HG03175 (cell line): Measurements from ENCODE around the gene OCRL.
"Not testable (repeated sequence)": the region's sequence is repeated elsewhere in the genome, so short reads cannot be mapped to it uniquely, and the experiment has no call there.

Experiments
- ATAC-seq: cut with Tn5 transposase; IDR thresholded peaks from one replicate; pipeline ENCODE4 v1.9.1; 2021; ENCODE audit warnings: mild to moderate bottlenecking, moderate library complexity; ENCODE audit not compliant: unreplicated experiment

Gene OCRL

DNA sequence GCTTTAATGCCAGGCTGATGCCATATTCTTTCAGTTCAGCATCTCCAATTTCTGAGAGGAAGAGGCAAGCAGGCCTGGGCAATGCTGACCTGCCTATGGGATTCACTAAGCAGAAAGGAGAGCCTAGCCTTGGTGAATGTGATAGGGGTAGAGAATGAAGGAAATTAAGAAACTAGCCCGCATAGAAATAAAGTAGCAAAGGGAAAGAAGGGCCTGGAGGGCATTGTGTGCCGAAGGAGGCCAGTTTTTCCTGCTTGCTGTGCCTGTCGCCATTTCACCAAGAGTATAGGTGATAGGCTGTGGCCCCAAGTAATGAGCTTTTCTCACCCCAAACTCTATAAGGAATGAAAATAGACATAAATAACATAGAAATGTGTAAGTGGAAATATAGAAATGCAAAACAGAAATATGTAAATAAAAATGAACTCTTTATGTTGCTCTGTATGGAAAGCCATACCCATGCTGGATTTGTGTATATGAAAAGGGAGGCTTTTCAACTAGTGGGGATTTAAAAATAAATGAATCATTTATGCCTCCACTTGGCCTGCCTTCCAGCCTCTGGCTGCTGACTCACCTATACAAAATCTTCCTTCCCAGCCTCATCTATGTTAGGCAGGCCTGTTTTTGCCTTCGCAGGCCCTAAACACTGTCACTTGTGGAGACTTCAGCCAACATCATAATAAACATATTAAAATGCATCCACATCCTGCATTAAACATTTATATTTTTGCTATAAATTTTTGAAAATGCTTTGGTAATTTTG is 5.1 kb upstream of the OCRL start:
- no peak for ATAC-seq

DNA sequence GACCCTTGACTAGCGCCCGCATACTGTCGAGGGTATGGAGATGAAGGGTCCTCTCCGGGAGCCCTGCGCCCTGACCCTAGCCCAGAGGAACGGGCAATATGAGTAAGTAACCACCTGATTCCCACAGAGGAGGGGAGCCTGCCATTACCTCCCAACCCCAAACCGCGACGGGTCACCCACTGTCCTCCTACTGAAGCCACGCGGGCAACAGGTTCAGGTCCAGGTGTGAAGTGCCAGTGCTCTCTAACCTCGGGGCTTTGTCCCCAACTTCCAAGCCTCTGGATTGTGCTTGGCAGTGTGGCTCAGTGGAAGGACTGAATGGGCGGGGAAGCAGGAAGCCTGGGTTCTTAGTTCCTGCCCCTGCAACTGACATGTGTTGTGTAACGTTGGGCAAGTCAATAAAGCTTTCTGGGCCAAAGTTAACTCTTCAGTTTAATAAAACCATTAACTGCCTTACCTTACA is 694 bp downstream of the OCRL start:
- ATAC-seq, result peak; percentile 27

DNA sequence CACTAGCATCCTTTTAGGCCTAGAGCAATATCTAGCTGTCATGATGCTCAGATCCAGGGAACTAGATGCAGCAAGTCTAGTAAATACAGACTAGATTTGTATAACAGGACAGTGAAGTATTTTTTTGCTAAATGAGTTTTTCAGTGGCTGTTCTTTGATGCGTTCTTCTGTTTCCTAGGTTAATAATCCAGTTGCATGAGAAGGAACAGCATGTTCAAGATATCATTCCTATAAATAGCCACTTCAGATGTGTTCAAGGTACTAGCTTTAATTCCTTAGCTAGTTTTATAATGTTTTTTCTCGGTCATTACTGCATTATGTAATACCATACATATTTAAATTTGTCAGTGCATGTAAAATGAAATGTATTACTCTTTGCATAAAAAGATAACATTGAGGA is 4.7 kb downstream of the OCRL start:
- ATAC-seq, result no peak

DNA sequence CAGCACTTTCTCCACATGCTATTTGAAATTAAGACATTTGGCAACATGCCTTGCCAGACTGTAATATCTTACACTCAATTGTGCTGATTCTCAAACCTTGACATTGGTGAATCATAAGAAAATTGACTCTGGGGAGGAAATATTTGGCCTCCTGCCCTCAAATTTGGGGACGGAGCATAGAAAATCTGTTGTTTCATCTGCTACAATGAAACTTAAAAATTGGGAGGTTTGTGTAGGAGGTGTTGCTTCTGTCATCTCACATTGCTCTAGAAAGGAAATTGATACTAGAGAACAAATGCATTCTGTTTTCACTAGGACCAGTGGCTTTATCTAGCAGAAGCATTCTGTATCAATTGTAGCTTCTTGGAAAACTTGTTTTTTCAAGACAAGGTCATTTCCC is 5.3 kb downstream of the OCRL start:
- ATAC-seq, result no peak

DNA sequence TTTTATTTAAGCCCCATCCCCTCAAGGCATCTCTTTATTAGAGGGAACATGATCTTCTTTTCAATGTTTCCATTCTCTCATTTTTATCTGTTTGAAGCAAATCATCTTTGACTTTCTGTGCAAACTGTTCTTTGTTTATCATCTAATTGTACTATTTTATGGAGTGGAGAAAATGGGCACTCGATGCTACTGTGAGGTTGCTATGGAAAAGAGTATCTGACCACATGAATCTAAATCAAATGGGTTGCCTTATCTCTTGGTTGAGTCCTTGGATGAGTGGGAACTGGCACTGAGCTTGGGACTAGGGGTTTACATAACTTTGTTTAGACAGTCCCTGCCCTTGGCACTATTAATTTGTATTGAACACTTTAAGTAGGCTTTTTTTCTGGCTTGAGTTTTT is 9.1 kb downstream of the OCRL start:
- ATAC-seq, result no peak

DNA sequence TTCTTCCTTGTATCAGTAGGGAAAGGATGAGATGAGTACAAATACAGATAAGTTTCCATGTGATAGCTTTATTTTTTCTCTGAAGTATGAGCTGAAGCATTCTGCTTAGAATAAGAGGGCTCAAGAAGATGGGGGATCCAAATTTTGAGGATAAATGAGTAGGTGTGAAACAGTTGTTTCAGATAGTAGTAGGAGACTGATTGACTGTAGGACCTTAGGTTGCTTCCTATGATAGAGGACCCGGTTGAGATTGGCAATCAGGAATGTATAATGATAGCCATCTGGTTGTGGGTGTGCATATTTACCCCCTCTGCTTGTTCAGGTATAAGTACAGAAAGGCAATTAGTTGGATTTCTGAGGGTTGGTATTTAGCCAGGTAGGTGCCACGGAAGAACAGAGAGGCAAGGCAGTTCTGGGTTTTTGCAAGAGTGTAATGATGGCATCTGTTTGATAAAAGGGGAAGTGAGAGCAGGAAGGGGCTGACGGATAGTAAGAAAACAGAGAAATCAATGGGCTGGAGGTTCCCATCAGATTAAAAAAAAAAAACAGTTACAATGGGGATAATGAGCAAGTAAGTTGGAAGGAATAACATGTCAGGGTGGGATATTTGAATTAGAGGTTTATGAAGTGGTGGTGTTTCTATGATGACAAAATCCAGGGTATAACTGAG is 13.7 kb downstream of the OCRL start:
- peak; percentile 99 for ATAC-seq

DNA sequence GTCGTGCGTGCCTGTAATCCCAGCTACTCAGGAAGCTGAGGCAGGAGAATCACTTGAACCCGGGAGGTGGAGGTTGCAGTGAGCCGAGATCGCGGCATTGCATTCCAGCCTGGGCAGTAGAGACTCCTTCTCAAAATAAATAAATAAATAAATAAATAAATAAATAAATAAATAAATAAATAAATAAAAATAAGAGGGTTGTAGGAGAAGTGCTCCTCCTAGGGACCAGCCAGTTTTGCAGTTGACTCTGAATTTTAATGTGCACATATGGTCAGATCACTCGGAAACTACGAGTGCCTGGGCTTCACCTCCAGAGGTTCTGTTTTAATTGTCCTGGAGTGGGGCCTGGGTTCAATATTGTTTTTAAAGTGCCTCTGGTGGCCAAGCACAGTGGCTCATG is 14.8 kb downstream of the OCRL start:
- ATAC-seq, result not testable (repeated sequence)

DNA sequence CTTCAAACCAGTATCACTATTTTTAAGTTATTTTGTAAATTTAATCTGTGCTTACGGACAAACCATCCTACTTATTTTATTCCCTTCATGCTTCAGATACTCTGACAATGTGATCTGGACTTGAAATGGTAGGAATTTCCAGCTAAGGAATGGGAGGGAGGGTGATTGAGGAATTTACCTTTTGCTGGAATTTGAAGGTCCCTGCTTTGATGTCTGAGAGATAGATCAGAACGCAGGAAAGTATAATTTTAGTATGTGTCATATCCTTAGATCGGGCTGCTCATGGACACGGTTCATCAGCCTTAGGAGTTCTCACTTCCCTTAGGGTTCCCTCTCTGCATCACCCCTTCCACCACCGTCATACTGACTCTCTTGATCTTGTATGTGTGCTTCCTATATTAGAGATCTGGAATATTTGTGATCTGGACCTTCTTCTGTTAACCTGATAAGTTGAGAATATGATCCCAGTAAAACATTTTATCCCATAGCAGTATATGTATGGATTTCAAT is 16.8 kb downstream of the OCRL start:
- no peak for ATAC-seq

DNA sequence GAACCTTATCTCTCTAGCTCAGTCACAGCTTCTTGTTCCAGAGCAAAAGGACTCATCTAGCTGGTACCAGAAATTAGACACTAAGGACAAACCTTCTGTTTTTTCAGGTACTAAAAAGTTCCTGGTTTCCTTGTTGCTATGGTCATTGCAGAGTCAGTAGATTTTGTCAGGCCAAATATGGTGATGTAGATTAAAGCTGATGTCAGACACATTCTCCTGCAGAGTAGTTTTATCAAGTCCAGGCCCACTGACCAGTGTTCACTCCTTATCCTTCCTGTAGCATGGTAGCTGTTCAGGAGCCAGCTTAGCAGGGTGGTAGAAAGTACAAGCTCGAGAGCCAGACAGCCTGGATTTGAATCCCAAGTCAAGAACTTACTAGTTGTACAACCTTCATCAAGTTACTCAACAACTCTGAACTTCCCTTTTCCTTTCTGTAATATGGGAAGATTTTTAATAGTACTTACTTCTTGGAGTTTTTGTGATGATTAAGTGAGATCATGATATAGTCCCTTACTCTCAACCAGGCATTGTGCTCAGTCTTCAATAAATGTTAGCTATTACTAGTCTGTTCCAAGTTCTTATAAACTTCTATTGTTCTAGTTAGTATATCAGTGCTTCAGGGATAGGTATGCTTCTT is 17.9 kb downstream of the OCRL start:
- ATAC-seq, result no peak

DNA sequence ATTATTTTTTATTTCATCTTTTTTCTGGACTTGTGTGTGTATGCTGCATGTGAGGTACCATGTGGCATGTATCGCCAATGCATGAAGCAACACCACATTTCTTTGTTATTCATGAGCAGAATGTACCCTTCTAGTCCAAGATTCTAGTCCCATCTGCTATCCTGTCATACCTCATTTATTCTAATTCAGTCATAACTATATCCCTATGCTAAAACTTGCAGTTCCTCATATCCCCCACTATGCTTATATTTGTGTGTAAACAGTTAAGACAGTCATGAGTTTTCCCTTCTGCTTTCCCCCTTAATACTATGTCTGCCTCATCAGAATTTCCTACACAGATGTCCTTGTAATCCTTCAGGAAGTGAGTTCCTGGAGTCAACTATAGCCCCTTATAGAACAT is 19.7 kb downstream of the OCRL start:
- ATAC-seq, result no peak

DNA sequence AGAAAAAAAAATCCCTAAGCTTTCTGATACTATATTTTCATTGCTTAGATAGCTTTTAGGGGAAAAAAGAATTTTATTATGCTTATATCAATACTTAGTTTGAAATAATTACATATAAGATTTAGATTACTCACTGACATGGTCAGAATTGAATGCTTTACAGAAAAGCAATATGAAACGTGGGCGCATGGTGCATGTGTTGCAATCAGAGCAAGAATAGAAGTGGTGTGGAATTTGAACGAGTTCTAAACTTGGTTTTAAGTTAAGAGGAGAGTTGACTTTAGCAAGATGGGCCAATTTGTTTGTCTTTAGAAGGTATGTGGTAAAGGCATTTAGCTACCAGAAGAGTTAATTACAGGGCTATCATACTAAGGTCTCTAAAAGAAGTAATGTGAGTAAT is 21.4 kb downstream of the OCRL start:
- no peak for ATAC-seq

DNA sequence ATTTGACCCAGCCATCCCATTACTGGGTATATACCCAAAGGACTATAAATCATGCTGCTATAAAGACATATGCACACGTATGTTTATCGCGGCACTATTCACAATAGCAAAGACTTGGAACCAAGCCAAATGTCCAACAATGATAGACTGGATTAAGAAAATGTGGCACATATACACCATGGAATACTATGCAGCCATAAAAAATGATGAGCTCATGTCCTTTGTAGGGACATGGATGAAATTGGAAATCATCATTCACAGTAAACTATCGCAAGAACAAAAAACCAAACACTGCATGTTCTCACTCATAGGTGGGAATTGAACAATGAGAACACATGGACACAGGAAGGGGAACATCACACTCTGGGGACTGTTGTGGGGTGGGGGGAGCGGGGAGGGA is 24.3 kb downstream of the OCRL start:
- ATAC-seq, result not testable (repeated sequence)

DNA sequence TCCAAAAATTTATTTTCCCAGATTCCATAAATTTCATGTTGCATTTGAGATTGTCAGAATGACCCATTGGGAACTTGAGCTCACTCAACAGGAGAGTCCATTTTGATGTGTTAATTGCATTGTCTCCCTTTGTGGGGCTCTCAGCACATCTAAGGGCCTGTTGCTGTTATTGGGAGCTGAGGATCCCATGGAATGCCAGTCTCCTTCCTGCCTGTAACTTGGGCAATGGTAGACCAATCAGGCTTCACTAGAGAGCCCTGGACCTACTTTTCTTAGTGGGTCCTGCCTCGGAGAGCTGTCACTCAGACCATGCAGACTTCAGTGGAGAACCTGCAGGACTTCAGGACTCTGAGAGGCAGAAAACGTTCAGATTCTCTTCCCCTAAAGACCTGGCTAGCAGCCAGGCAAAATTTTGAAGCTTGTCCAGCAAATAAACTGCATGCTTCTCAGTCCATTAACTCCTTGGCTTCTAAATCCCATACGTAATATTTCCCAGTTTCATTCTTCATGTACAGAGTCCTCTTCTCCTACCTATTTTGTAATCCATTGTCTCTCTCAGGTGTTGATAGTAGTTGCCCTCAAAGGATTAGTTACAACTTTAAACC is 25.1 kb downstream of the OCRL start:
- ATAC-seq, result no peak

DNA sequence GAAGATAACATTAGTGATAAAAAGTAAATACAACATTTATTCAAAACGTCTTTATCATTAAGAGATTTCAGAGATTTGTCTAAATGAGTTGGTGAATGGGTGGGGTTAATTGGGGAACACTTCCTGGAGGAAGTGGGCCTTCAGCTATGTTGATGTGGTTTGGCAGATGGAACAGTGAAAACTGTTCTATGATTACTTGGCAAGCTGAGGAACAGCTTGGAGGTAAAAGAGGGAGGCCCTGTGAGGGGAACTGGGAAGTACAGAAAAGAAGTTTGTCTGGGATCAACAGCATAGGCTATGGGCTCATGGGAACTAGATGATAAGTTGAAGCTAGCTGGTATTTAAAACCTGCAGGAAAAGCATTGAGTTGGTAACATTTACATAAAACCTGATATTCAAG is 26.0 kb downstream of the OCRL start:
- no peak for ATAC-seq

DNA sequence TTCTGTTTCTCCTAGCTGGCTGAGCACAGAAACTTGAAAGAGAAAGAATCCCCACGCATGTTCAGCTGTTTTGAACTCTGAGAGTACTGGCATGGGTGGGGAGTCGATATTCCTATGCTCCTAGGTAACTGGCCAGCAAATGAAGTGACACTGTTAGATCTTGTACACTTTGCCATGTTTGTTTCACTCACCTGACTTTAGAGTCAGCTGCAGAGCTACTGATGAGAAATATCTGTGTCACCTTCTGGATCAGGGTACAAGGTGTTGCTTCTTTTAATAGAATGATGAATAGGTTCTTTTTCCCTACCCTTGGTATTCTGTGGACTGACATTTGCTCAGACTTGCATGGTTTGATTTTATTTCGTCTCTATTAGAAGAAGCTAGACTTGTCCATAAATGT is 28.3 kb downstream of the OCRL start:
- no peak for ATAC-seq

DNA sequence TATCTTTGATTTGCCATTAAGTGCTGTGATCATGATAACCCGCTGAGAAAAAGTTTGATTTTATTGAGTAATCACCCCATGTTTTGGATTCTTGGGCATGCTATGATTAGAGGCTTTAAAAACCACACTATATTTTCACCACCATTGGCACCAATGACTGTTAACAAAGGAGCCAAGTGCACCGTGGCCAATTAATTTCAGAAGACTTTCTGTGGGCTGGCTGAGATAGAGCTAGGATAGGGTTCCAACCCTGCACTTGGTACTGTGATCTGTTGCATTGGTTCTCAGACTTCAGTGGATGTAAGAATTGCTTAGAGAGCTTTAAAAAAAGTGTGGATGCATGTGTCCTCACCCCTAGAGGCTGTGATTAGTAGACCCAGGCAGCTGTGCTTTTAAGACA is 32.4 kb downstream of the OCRL start:
- no peak for ATAC-seq

DNA sequence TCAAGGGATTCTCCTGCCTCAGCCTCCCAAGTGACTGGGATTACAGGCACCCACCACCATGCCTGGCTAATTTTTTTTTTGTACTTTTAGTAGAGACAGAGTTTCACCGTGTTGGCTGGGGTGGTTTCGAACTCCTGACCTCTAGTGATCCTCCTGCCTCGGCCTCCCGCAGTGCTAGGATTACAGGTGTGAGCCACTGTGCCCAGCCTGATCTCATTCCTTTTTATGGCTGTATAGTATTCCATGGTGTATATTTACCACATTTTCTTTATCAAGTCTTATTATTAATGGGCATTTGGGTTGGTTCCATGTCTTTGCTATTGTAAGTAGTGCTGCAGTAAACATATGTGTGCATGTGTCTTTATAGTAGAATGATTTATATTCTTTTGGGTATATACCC is 33.6 kb downstream of the OCRL start:
- not testable (repeated sequence) for ATAC-seq

DNA sequence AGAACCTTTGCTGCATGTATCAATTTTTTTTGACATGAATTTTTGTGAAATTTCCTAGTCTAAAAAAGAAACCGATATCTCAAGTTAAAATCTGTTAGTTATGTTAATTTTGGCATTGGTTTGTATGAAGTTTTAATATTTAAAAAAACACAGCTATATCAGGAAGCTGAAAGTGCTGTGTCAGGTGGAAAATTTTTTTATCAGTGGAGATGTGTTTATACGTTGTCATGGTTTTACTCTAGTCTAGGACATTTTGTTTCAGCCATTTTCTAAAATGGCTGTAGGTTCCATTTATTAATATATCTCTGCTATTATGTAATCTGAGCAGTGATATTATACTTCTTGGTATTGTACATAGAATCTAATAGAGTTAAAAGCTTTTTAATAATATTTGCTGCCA is 34.2 kb downstream of the OCRL start:
- ATAC-seq, result no peak

DNA sequence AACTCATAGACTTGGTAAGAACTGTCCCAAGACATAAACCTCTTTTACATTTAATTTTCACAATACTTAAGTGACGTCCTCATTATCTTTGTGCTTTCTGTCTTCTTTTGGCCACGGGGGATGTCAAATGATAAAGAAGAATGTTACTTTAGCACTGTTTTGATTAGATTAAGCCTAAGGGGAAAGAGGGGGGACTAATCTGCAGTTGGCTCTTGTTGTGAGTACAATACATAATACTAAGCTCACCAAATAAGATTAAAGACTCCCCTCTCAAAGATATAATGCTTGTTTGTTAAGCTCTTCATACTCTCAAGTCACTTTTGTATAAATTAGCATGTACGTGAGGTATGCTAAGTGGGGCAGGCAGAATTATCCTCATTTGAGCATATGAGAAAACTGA is 36.5 kb downstream of the OCRL start:
- no peak for ATAC-seq

DNA sequence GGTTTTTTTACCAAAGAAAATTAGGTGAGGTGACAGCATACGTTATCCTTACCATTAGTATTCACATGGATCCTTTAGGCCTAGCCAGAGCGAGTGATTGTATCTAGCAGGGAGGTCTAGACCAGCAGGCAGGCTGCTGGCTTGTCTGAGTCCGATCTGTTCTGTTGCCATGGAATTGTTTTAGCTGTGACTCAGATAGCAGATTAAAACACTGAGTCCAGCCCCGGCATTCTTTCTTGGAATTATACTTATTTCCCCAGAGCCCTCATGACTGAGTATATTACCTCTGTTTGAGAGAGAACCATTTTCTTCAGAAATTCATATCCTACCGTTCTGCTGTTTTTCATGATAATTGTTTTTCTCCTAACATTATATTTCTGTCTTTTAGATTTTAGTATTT is 37.4 kb downstream of the OCRL start:
- ATAC-seq, result no peak

DNA sequence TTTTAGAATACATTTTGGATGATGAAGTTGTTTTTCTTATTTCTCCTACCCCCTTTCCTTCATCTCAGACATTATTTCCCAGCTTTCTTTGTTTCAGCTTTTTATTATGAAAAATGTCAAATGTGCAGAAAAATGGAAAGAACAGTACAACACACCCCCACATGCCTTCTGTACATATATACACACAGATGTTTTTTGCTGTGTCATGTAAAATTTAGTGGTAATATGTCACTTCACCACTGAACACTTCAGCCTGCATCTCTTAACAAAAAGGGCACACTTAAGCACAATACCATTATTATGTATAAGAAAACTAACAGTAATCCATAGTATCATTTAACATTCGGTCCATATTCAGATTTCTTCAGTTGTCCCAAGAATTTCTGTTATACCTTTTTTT is 37.8 kb downstream of the OCRL start:
- ATAC-seq, result no peak

DNA sequence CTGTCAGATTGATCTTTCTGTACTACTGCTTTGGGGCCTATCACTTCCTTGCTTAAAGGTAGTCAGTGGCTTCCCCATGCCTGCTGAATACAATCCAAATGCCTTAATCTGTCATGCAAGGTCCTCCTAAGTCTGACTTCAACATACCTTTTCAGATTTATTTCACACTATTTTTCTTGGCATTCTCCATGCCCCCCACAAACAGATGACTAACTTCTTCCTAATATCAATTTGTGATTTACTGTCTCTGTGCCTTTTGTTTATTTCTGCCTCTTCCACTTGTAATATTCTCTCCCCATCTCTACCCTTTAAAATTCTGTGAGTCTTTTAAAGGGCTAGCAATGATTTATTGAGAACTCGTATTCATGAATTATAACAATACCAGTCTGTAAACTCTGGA is 41.8 kb downstream of the OCRL start:
- ATAC-seq, result no peak
